Vagina (tissue), 2 donors: Measurements from ENCODE around the gene SLC22A23. TPM values are rescaled to one million over a fixed set of nuclear protein-coding genes. Genes with fewer than 3 reads are reported as not detected.

Experiments used
- DNase-seq, 2 donors: peaks; one replicate each; pipeline ENCODE4 v3.0.0-alpha.2; 2017; ENCODE audit errors: extremely low spot score in 2 of 2
- H3K27ac ChIP-seq: fragments of 200-600 bp; sonication (generic); one replicate; pipeline ENCODE4 v1.5.1; 2019
- H3K27me3 ChIP-seq: fragments of 200-600 bp; sonication (generic); one replicate; pipeline ENCODE4 v1.5.1; 2019
- H3K36me3 ChIP-seq, 2 donors: fragments of 200-600 bp; sonication (generic); one replicate each; pipeline ENCODE4 v1.5.1; 2017 to 2019
- H3K4me1 ChIP-seq: fragments of 200-600 bp; sonication (generic); one replicate; pipeline ENCODE4 v1.5.1; 2019
- H3K4me3 ChIP-seq, 2 donors: fragments of 200-600 bp; sonication (generic); 1 replicate in 1 of 2; 2 replicates in 1 of 2; pipeline ENCODE4 v1.5.1; 2016 to 2019
- H3K9me3 ChIP-seq: fragments of 200-600 bp; sonication (generic); one replicate; pipeline ENCODE4 v1.5.1; 2019
- POLR2A ChIP-seq, 2 donors: fragments of 450-650 bp; IDR thresholded peaks; one replicate each; pipeline ENCODE4 v1.6.1; 2017; ENCODE audit warnings: antibody characterized with exemption in 2 of 2, mild to moderate bottlenecking in 2 of 2, moderate library complexity in 2 of 2
- POLR2AphosphoS5 ChIP-seq, 2 donors: sonication (generic); formaldehyde crosslinking; IDR thresholded peaks; one replicate each; pipeline ENCODE4 v1.9.0; 2017; ENCODE audit warnings: antibody characterized with exemption in 2 of 2, mild to moderate bottlenecking in 2 of 2, low read depth in 1 of 2; ENCODE audit not compliant: insufficient read depth in 1 of 2
- intact Hi-C: fragments of 100-400 bp; cut with DNase I; formaldehyde crosslinking; loops from one replicate; pipeline ENCODE4 v1.15.1; 2023
- total RNA-seq: library from RNA; depleted of rRNA; stranded (reverse); fragments of >200 nt; gene quantifications from one replicate; pipeline ENCODE4 v1.2.3, GENCODE V29; 2016
- TF ChIP-seq, protein P1 (sequence below), 3 experiments: fragments of 450-650 bp in 2 of 3; fragments of 200-600 bp in 1 of 3; sonication (generic) in 1 of 3; IDR thresholded peaks; one replicate each; pipeline ENCODE4 v1.5.1; 2017 to 2019; ENCODE audit warnings: antibody characterized with exemption in 3 of 3, mild to moderate bottlenecking in 2 of 3, moderate library complexity in 2 of 3

SLC22A23 gene
- total RNA-seq, 1 donor from 2014 or later: 40.5 TPM

DNA sequence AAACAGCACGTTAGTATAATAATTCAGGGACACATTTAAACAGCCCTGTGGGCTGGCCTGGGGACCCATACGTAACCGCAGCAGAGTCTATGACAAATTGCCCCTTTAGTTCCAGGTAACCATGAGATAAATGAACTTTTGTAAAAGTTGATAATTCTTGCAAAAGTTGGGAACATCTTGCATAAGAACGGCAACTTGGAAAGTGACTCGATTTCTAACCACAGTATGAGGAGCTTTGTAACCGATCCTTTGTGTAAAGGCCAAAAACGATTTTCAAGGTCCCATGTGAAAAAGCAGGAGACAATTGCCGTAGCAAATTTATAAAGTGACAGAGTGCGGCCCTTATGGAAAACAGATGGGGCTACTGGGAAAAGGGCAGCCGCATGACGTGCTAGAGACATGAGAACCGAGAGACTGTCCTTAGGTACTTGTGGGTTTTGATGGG lies 116.5 kb downstream of the SLC22A23 start:
- peak overlapping the region; percentile 26 for H3K27ac ChIP-seq
- DNase-seq: no peak
- intact Hi-C loops: no loop called here
- H3K4me3 ChIP-seq: no peak overlapping the region
- H3K27me3 ChIP-seq: no peaks in the 10 kb centered on the region
- H3K36me3 ChIP-seq: no peaks in the 10 kb centered on the region
- no peaks in the 10 kb centered on the region for H3K9me3 ChIP-seq
- H3K4me1 ChIP-seq: peaks cover 26% of the 10 kb centered on the region
- TF ChIP-seq POLR2AphosphoS5 (IDR thresholded peaks at IDR 0.05; ENCODE audit: insufficient read depth in 1 of 2, low read depth in 1 of 2): no peak
- no peak for TF ChIP-seq POLR2A (IDR thresholded peaks at IDR 0.05)
- TF ChIP-seq, protein P1, sequence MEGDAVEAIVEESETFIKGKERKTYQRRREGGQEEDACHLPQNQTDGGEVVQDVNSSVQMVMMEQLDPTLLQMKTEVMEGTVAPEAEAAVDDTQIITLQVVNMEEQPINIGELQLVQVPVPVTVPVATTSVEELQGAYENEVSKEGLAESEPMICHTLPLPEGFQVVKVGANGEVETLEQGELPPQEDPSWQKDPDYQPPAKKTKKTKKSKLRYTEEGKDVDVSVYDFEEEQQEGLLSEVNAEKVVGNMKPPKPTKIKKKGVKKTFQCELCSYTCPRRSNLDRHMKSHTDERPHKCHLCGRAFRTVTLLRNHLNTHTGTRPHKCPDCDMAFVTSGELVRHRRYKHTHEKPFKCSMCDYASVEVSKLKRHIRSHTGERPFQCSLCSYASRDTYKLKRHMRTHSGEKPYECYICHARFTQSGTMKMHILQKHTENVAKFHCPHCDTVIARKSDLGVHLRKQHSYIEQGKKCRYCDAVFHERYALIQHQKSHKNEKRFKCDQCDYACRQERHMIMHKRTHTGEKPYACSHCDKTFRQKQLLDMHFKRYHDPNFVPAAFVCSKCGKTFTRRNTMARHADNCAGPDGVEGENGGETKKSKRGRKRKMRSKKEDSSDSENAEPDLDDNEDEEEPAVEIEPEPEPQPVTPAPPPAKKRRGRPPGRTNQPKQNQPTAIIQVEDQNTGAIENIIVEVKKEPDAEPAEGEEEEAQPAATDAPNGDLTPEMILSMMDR (IDR thresholded peaks at IDR 0.05): no peak

DNA sequence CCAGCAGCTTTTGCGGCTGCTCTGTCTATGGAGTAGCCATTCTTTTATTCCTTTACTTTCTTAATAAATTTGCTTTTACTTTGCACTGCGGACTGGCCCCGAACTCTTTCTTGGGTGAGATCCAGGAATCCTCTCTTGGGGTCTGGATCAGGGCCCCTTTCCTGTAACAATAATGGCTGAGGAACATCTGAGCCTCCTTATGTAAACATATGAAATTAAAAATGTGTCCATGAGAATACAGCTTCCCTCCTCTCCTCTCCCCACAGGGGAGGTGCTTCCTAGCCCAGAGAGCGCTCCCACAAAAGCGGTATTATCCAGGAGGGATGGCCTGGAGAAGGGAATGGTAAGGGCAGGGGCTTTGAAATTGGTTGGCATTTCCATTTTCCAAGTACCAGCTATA lies 117.0 kb downstream of the SLC22A23 start:
- peaks cover 28% of the 10 kb centered on the region for H3K4me1 ChIP-seq
- H3K9me3 ChIP-seq: no peaks in the 10 kb centered on the region
- H3K4me3 ChIP-seq: no peak overlapping the region

DNA sequence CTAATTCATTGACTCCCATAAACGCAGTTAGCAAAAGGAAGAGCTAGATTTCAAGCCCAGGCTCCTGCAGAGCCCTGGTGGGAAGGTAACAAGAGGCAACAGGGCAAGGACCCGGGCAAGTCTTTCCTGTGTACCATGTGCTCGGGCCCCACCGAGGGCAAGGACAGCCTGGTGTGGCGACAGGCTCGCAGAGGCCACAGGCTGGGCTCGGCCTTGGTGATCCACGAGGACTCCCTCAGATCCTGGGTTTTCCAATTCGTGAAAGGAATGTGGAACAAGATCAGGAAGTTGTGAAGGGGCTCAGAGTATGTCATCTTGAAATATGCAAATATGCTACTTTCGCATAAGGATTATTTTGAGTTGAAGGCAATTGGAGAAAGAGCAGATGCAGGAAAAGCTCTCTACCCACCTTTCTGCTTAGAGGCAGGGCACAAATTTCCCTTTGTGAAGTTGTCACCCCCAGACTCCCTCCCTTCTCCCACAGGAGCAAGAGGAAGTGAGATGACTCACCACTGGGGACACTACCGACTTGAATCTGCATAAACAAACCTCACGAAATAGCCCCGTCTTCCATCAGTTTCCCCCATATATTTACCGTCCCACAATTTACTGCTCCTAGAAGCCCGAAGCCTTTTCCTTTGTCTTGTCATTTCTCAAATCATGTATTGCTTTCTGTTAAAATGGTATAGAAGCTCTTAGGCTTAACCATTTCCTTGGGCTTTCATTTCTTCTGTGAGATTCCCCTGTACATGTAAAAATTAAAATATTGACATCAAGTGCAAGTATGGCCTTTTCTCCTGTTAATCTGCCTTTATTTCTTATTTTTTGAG lies 119.1 kb downstream of the SLC22A23 start:
- DNase-seq: no peak
- no peaks in the 10 kb centered on the region for H3K9me3 ChIP-seq
- H3K36me3 ChIP-seq: no peaks in the 10 kb centered on the region
- H3K27me3 ChIP-seq: no peaks in the 10 kb centered on the region
- no peak overlapping the region for H3K4me3 ChIP-seq
- H3K27ac ChIP-seq: no peak overlapping the region
- H3K4me1 ChIP-seq: peaks cover 35% of the 10 kb centered on the region
- no peak for TF ChIP-seq POLR2A (IDR thresholded peaks at IDR 0.05)
- TF ChIP-seq, protein P1 (IDR thresholded peaks at IDR 0.05): no peak
- no peak for TF ChIP-seq POLR2AphosphoS5 (IDR thresholded peaks at IDR 0.05; ENCODE audit: insufficient read depth in 1 of 2, low read depth in 1 of 2)
- intact Hi-C loops: no loop called here

More for the DNA sequence above, 117.0 kb downstream of the SLC22A23 start:
- TF ChIP-seq POLR2A (IDR thresholded peaks at IDR 0.05): no peak
- TF ChIP-seq POLR2AphosphoS5 (IDR thresholded peaks at IDR 0.05; ENCODE audit: insufficient read depth in 1 of 2, low read depth in 1 of 2): no peak
- TF ChIP-seq, protein P1 (IDR thresholded peaks at IDR 0.05): no peak
- no peaks in the 10 kb centered on the region for H3K36me3 ChIP-seq
- H3K27ac ChIP-seq: no peak overlapping the region
- DNase-seq: no peak
- no peaks in the 10 kb centered on the region for H3K27me3 ChIP-seq
- intact Hi-C loops: no loop called here

DNA sequence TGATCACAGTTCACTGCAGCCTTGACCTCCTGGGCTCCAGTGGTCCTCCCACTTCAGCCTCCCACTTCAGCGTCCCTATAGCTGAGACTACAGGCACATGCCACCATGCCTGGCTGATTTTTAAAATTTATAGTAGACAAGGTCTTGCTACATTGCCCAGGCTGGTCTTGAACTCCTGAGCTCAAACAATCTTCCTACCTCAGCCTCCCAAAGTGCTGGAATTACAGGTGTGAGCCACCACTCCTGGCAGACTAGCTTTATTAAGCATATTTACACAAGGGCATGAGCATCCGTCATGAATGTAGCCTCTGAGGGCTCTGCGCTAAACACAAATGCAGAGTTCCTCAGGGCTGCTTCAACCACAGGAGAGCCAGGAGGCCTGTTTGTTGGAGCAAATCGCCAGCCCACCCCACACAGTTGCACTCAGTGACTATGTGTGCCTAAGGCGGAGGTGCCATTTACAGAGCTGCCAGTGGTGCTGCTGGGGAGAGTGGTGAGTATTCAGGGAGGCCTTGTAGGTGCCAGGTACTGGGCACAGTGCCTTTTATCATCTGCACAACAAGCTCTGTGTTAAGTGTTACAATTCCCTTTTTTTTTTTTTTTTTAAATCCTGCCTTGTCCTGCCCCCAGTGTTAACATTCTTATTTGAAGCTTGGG lies 119.9 kb downstream of the SLC22A23 start:
- DNase-seq: no peak
- Histone ChIP-seq H3K4me3 (no peak overlapping the region), H3K9me3 (no peaks in the 10 kb centered on the region), H3K36me3 (no peaks in the 10 kb centered on the region), H3K27ac (no peak overlapping the region), H3K27me3 (no peaks in the 10 kb centered on the region), H3K4me1 (peaks cover 35% of the 10 kb centered on the region)
- intact Hi-C loops: no loop called here
- TF ChIP-seq, protein P1 (IDR thresholded peaks at IDR 0.05): no peak
- TF ChIP-seq POLR2A (IDR thresholded peaks at IDR 0.05) (no peak), POLR2AphosphoS5 (IDR thresholded peaks at IDR 0.05; ENCODE audit: insufficient read depth in 1 of 2, low read depth in 1 of 2) (no peak)
